ENCODE measurements around the gene SGPP2.

GRCh38 chr2:222480497-222480896 is 56.2 kb downstream of the SGPP2 start:
- TF ChIP-seq POLR2A (IDR thresholded peaks at IDR 0.05; ENCODE audit: low read depth, low read length) = no peak
- TF ChIP-seq CTCF (conservative IDR thresholded peaks at IDR 0.05; ENCODE audit: low read depth, low read length) = no peak
- no peak for TF ChIP-seq RFX5 (IDR thresholded peaks at IDR 0.05; ENCODE audit: low read depth, low read length)
- no peak for TF ChIP-seq RAD21 (IDR thresholded peaks at IDR 0.05; ENCODE audit: low read length)
- no peak for TF ChIP-seq BHLHE40 (IDR thresholded peaks at IDR 0.05; ENCODE audit: low read depth, low read length)
- no peak for TF ChIP-seq RCOR1 (IDR thresholded peaks at IDR 0.05; ENCODE audit: insufficient replicate concordance, low read length)
- TF ChIP-seq FOS (IDR thresholded peaks at IDR 0.05; ENCODE audit: low read depth, low read length) = no peak
- TF ChIP-seq CHD1 (IDR thresholded peaks at IDR 0.05; ENCODE audit: low read depth, low read length) = no peak
- TF ChIP-seq MXI1 (IDR thresholded peaks at IDR 0.05; ENCODE audit: borderline replicate concordance, low read depth, low read length) = no peak

Measured in IMR-90 (cell line).